ENCODE results near the gene EEFSEC. TPM values are rescaled to one million over a fixed set of nuclear protein-coding genes. Genes with fewer than 3 reads are reported as not detected.

Gene EEFSEC
- total and polyA plus RNA-seq, 2 of the 8 experiments (the other 6 are each of a cell fraction or from before 2014, with no cell fraction given) = 13.1 to 19.8 TPM

GRCh38 chr3:128453501-128454309 lies 300.4 kb downstream of the EEFSEC start (continued):
- TF ChIP-seq CHD7 (IDR thresholded peaks at IDR 0.05; ENCODE audit: insufficient replicate concordance, low read length) (no peak), SIRT6 (IDR thresholded peaks at IDR 0.05; ENCODE audit: low read length) (no peak), EGR1 (IDR thresholded peaks at IDR 0.05; ENCODE audit: borderline replicate concordance, low read depth, low read length) (no peak), TEAD4 (IDR thresholded peaks at IDR 0.05; ENCODE audit: low read depth, low read length) (no peak), GABPA (IDR thresholded peaks at IDR 0.05; ENCODE audit: borderline replicate concordance, insufficient read depth, low read length) (no peak), CBX5 (IDR thresholded peaks at IDR 0.05; ENCODE audit: low read depth, low read length) (no peak)
